K562 (cell line): Measurements from ENCODE around the gene PPP1CA. TPM values are rescaled to one million over a fixed set of nuclear protein-coding genes. Genes with fewer than 3 reads are reported as not detected.

Source experiments
- AFF4 ChIP-seq: sonication (generic); formaldehyde crosslinking; IDR thresholded peaks from 2 replicates; pipeline ENCODE4 v1.8.0; 2023; ENCODE audit warnings: mild to moderate bottlenecking, missing genetic modification reagents
- ARID2 ChIP-seq: fragments of 450-650 bp; IDR thresholded peaks from 2 replicates; pipeline ENCODE4 v1.6.1; 2017; ENCODE audit warnings: antibody characterized with exemption, mild to moderate bottlenecking
- ARID4B ChIP-seq: sonication (generic); formaldehyde crosslinking; IDR thresholded peaks from 2 replicates; pipeline ENCODE4 v1.8.0; 2022; ENCODE audit warnings: mild to moderate bottlenecking, missing genetic modification reagents
- CBFB ChIP-seq: sonication (generic); formaldehyde crosslinking; IDR thresholded peaks from 2 replicates; pipeline ENCODE4 v1.4.0; 2020; ENCODE audit warnings: mild to moderate bottlenecking, missing genetic modification reagents
- DLX4 ChIP-seq: fragments of 250-450 bp; sonication (Bioruptor Pico); IDR thresholded peaks from 2 replicates; pipeline ENCODE4 v1.6.1; 2021; ENCODE audit warnings: mild to moderate bottlenecking
- FOXK2 ChIP-seq, 2 experiments: fragments of 450-650 bp; IDR thresholded peaks in 1 of 2; conservative IDR thresholded peaks in 1 of 2; 2 replicates each; pipeline ENCODE4 v1.6.1; 2016; ENCODE audit warnings: low read depth in 2 of 2, mild to moderate bottlenecking in 1 of 2
- MCM7 ChIP-seq, 2 experiments: fragments of 450-650 bp; IDR thresholded peaks; 2 replicates each; pipeline ENCODE4 v1.6.1; 2016 to 2018
- RCOR1 ChIP-seq, 2 experiments: IDR thresholded peaks; 2 replicates each; pipeline ENCODE4 v1.6.1; 2012; ENCODE audit warnings: low read depth in 2 of 2, low read length in 2 of 2, borderline replicate concordance in 1 of 2, improper control_type of control experiment in 1 of 2
- ZBTB49 ChIP-seq: sonication (generic); formaldehyde crosslinking; IDR thresholded peaks from 2 replicates; pipeline ENCODE4 v1.8.0; 2022; ENCODE audit warnings: missing genetic modification reagents, mild to moderate bottlenecking, borderline replicate concordance
- ZNF217 ChIP-seq: sonication (generic); formaldehyde crosslinking; IDR thresholded peaks from 2 replicates; pipeline ENCODE4 v1.8.0; 2022; ENCODE audit warnings: mild to moderate bottlenecking, missing genetic modification reagents
- ZNF311 ChIP-seq: fragments of 250-450 bp; sonication (Bioruptor Pico); IDR thresholded peaks from 2 replicates; pipeline ENCODE4 v1.4.0; 2020; ENCODE audit warnings: mild to moderate bottlenecking, moderate library complexity
- ZSCAN32 ChIP-seq: fragments of 450-650 bp; formaldehyde crosslinking; IDR thresholded peaks from 2 replicates; pipeline ENCODE4 v1.4.0; 2020; ENCODE audit warnings: mild to moderate bottlenecking, moderate library complexity
- ZZZ3 ChIP-seq: fragments of 450-650 bp; IDR thresholded peaks from 2 replicates; pipeline ENCODE4 v1.6.1; 2016; ENCODE audit warnings: antibody characterized with exemption, mild to moderate bottlenecking, moderate library complexity
- polyA plus RNA-seq, 8 experiments: library from polyadenylated mRNA; depleted of rRNA in 4 of 8; stranded (reverse) in 5 of 8; unstranded in 3 of 8; fragments of >200 nt; fragmentation: Nextera tagmentation in 2 of 8; fragmentation: Illumina TruSeq in 1 of 8; extraction: Ambion mirVana in 2 of 8; extraction: Trizol in 1 of 8; gene quantifications; 2 replicates each; pipeline versions ENCODE4 v1.2.1 to v1.2.3, GENCODE V29; 2011 to 2014; ENCODE audit warnings: inconsistent platforms in 1 of 8, missing spikeins in 1 of 8
- total RNA-seq, 7 experiments: library from RNA; depleted of rRNA in 6 of 7; stranded (reverse); fragments of >200 nt in 6 of 7; fragmentation: Illumina TruSeq in 2 of 7; extraction: Trizol in 2 of 7; gene quantifications; 2 replicates each; pipeline versions ENCODE4 v1.2.1 to v1.2.3, GENCODE V29; 2011 to 2021; ENCODE audit warnings: low replicate concordance in 1 of 7

PPP1CA gene
- total and polyA plus RNA-seq, 9 of the 15 experiments (the other 6 are each of a cell fraction or from before 2014, with no cell fraction given): 18.2 to 242 (median 188) TPM

DNA sequence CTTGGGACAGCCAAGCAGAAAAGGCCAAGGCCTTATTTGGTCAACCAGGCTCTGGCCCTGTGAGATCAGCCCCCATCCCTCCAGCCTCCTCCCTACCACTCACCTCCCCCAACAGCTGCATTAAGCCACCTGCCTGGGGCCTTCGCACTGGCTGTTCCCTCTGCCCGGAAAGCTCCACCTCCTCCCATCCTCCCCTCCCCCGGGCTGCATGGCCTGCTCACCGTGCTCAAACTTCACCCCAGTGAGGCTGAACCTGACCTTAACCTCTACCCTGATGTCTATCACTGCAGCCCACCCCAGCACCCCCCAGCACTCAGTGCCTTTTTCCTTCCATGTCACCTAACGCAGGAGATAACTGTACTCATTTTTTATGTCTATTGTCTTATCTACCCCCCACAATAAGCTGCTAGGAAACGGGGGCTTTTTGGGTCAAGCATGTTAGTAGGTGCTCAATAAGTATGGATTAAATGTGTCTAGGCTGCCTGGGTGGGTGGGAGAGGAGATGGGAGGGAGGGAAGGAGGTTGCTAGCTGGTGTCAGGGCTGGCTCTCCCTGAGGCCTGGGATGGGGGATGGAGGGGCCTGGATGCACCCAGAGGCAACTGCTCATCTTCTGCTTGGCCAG lies 34.9 kb upstream of the PPP1CA start (continued):
- no peak for TF ChIP-seq MCM7 (IDR thresholded peaks at IDR 0.05)
- no peak for TF ChIP-seq CBFB (CRISPR knock-in tag)
- TF ChIP-seq DLX4 (CRISPR knock-in tag): no peak
- TF ChIP-seq FOXK2 (conservative IDR thresholded peaks at IDR 0.05 in 1 of 2, IDR thresholded peaks at IDR 0.05 in 1 of 2; ENCODE audit: low read depth in 2 of 2): 0 out of 4 replicates have a peak, but pooled peaks of 1 of the 2 experiments have one; percentile 22
- peak; percentile 63 for TF ChIP-seq AFF4
- TF ChIP-seq ARID4B (CRISPR knock-in tag): no peak
- TF ChIP-seq ZSCAN32 (CRISPR knock-in tag): no peak
- no peak for TF ChIP-seq ZNF217
- no peak for TF ChIP-seq ZZZ3
- no peak for TF ChIP-seq ARID2
- TF ChIP-seq RCOR1 (IDR thresholded peaks at IDR 0.05; ENCODE audit: borderline replicate concordance in 1 of 2, low read depth in 2 of 2, low read length in 2 of 2): peak in 1 of 2 experiments; percentile 82; a peak in 2 of 4 replicates
- no peak for TF ChIP-seq ZNF311
- no peak for TF ChIP-seq ZBTB49 (CRISPR knock-in tag)
